Measurements from ENCODE around the gene NECAB3.

Gene NECAB3

GRCh38 chr20:33624399-33624798 lies 49.8 kb downstream of the NECAB3 start:
- Histone ChIP-seq H3K27me3 (ENCODE audit: insufficient read depth, poor library complexity, severe bottlenecking) (no peaks in the 10 kb centered on the region), H3K27ac (replicated peaks) (no peak overlapping the region), H3K4me3 (replicated peaks; ENCODE audit: insufficient read depth, low read length) (no peak overlapping the region)
- DNase-seq (ENCODE audit: low read depth in 1 of 2, low spot score in 1 of 2) = no peak
- TF ChIP-seq POLR2AphosphoS5 (IDR thresholded peaks at IDR 0.05; ENCODE audit: low read depth) = no peak
- TF ChIP-seq SPI1 (IDR thresholded peaks at IDR 0.05; ENCODE audit: borderline replicate concordance, low read depth) = no peak
- no peak for TF ChIP-seq CTCF (IDR thresholded peaks at IDR 0.05; ENCODE audit: insufficient read depth, low read length)
- no peak for TF ChIP-seq REST (IDR thresholded peaks at IDR 0.05; ENCODE audit: insufficient replicate concordance, low read depth)
- TF ChIP-seq GABPA (IDR thresholded peaks at IDR 0.05; ENCODE audit: low read depth) = no peak

GRCh38 chr20:33622705-33623365 lies 51.4 kb downstream of the NECAB3 start:
- DNase-seq (ENCODE audit: low read depth in 1 of 2, low spot score in 1 of 2) = no peak
- no peak for TF ChIP-seq REST (IDR thresholded peaks at IDR 0.05; ENCODE audit: insufficient replicate concordance, low read depth)
- TF ChIP-seq SPI1 (IDR thresholded peaks at IDR 0.05; ENCODE audit: borderline replicate concordance, low read depth) = no peak
- TF ChIP-seq GABPA (IDR thresholded peaks at IDR 0.05; ENCODE audit: low read depth) = no peak
- no peak for TF ChIP-seq POLR2AphosphoS5 (IDR thresholded peaks at IDR 0.05; ENCODE audit: low read depth)
- TF ChIP-seq CTCF (IDR thresholded peaks at IDR 0.05; ENCODE audit: insufficient read depth, low read length) = no peak
- no peak overlapping the region for H3K4me3 ChIP-seq (replicated peaks; ENCODE audit: insufficient read depth, low read length)
- H3K27me3 ChIP-seq (ENCODE audit: insufficient read depth, poor library complexity, severe bottlenecking) = no peaks in the 10 kb centered on the region
- no peak overlapping the region for H3K27ac ChIP-seq (replicated peaks)

- H3K27me3 ChIP-seq (ENCODE audit: insufficient read depth, poor library complexity, severe bottlenecking) = no peaks in the 10 kb centered on the region
- no peak for DNase-seq (ENCODE audit: low read depth in 1 of 2, low spot score in 1 of 2)
- no peak overlapping the region for H3K4me3 ChIP-seq (replicated peaks; ENCODE audit: insufficient read depth, low read length)
- TF ChIP-seq GABPA (IDR thresholded peaks at IDR 0.05; ENCODE audit: low read depth) = no peak
- no peak for TF ChIP-seq CTCF (IDR thresholded peaks at IDR 0.05; ENCODE audit: insufficient read depth, low read length)
- TF ChIP-seq SPI1 (IDR thresholded peaks at IDR 0.05; ENCODE audit: borderline replicate concordance, low read depth) = no peak
- TF ChIP-seq REST (IDR thresholded peaks at IDR 0.05; ENCODE audit: insufficient replicate concordance, low read depth) = no peak
- TF ChIP-seq POLR2AphosphoS5 (IDR thresholded peaks at IDR 0.05; ENCODE audit: low read depth) = no peak
- H3K27ac ChIP-seq (replicated peaks) = no peak overlapping the region
Measured at GRCh38 chr20:33621717-33622400, 52.4 kb downstream of the NECAB3 start.

Data from HL-60 (cell line).